ENCODE results near the gene SLC16A2. TPM values are rescaled to one million over a fixed set of nuclear protein-coding genes. Genes with fewer than 3 reads are reported as not detected.

The SLC16A2 gene
- total and polyA plus RNA-seq, 10 of the 15 experiments (the other 5 are each of a cell fraction or from before 2014, with no cell fraction given) = 0.08 to 0.13 TPM; not detected in 8

- no peak for TF ChIP-seq IRF3 (IDR thresholded peaks at IDR 0.05)
These were observed 29.6 kb downstream of the SLC16A2 start (continued) for GRCh38 chrX:74450803-74451449.

- ChIA-PET SMC1A (ENCODE audit: uncharacterized antibody, unreplicated experiment) (no interaction called here), RAD21 (ENCODE audit: unreplicated experiment) (no interaction called here), CTCF (no interaction called here), POLR2A (no interaction called here)
- FAIRE-seq = no peak
- H3K27me3 ChIP-seq (replicated peaks in 1 of 2; ENCODE audit: control insufficient read depth in 2 of 2, insufficient read depth in 2 of 2, low read length in 1 of 2) = no peaks in the 10 kb centered on the region; a peak in 1 of 4 replicates
- no peak overlapping the region for H3K27ac ChIP-seq (ENCODE audit: control insufficient read depth, insufficient read depth)
- no peak overlapping the region for H2AFZ ChIP-seq (ENCODE audit: control insufficient read depth, low read depth, low read length)
- no peaks in the 10 kb centered on the region for H3K36me3 ChIP-seq (ENCODE audit: control insufficient read depth in 2 of 2, insufficient read depth in 2 of 2, low read length in 1 of 2)
- intact Hi-C loops (cut with micrococcal nuclease; ENCODE audit: unreplicated experiment) (no loop called here), in situ Hi-C loops (cut with MboI) (no loop called here)
- TF ChIP-seq WRNIP1 (IDR thresholded peaks at IDR 0.05; ENCODE audit: borderline replicate concordance, low read depth, low read length) (no peak), POLR2AphosphoS2 (IDR thresholded peaks at IDR 0.05; ENCODE audit: low read depth, low read length) (no peak), MXI1 (IDR thresholded peaks at IDR 0.05; ENCODE audit: low read depth, low read length) (no peak), EED (IDR thresholded peaks at IDR 0.05; ENCODE audit: low read depth) (no peak), SRF (IDR thresholded peaks at IDR 0.05; ENCODE audit: low read depth in 2 of 2, low read length in 2 of 2) (no peak), DPF2 (IDR thresholded peaks at IDR 0.05) (no peak), ZNF207 (IDR thresholded peaks at IDR 0.05; ENCODE audit: borderline replicate concordance) (no peak), HDAC2 (IDR thresholded peaks at IDR 0.05) (no peak)
- no TSS peak for BruUV-seq (replicated peaks)
- H3K4me2 ChIP-seq (ENCODE audit: control insufficient read depth, insufficient read depth) = no peak overlapping the region
- H3K4me1 ChIP-seq (ENCODE audit: control insufficient read depth, insufficient read depth, low read length) = no peaks in the 10 kb centered on the region
- H3K4me3 ChIP-seq = no peak overlapping the region
- DNase-seq (ENCODE audit: low read depth, low spot score) = no peak
- no peaks in the 10 kb centered on the region for H3K79me2 ChIP-seq (ENCODE audit: control insufficient read depth, insufficient read depth, low read length)
- no peaks in the 10 kb centered on the region for H3K9me3 ChIP-seq (replicated peaks; ENCODE audit: control insufficient read depth, insufficient read depth, low read length)
- WGBS (ENCODE audit: insufficient coverage, insufficient replicate concordance, low lambda C conversion rate, missing lambda C conversion rate) = 4% methylated on average over 5 of the region's 5 CpGs
- no peaks in the 10 kb centered on the region for H4K20me1 ChIP-seq (ENCODE audit: control insufficient read depth, insufficient read depth)
- no peak overlapping the region for H3K9ac ChIP-seq (ENCODE audit: control insufficient read depth, insufficient read depth, low read length)
- ATAC-seq = no peak
These were observed 30.3 kb downstream of the SLC16A2 start for GRCh38 chrX:74451450-74452198.
